ENCODE results near the gene PLEKHM3. TPM values are rescaled to one million over a fixed set of nuclear protein-coding genes. Genes with fewer than 3 reads are reported as not detected.

PLEKHM3 gene
- 1 to 10 TPM; 8.8 to 9.2 TPM for total RNA-seq

GRCh38 chr2:208025037-208025813, at the start of gene PLEKHM3:
Gene PLEKHM3, minus strand, starts transcription at chr2:208025527. Its CDS starts 23,888 bp downstream, at chr2:208001639.
- peak; percentile 80 to 88 for DNase-seq
- peak; percentile 93 to 94 for ATAC-seq (replicated peaks in 1 of 2)
- peaks cover 0 to 2% of the 10 kb centered on the region in 2 donors for H3K9me3 Mint-ChIP-seq
- no peaks in the 10 kb centered on the region for H3K36me3 Mint-ChIP-seq (ENCODE audit: insufficient read depth in 2 of 2)
- H3K4me3 Mint-ChIP-seq: peak within 1 kb of the TSS; percentile 90 to 97
- H3K4me1 Mint-ChIP-seq (ENCODE audit: low read depth): peaks cover 20% of the 10 kb centered on the region
- no peaks in the 10 kb centered on the region for H3K27me3 Mint-ChIP-seq (ENCODE audit: low read depth)
- H3K27ac Mint-ChIP-seq: peak within 1 kb of the TSS; percentile 27

GRCh38 chr2:208074610-208075356, 49.5 kb upstream of the PLEKHM3 start:
- H3K27me3 Mint-ChIP-seq (ENCODE audit: low read depth): peaks cover 6% of the 10 kb centered on the region
- H3K9me3 Mint-ChIP-seq: no peaks in the 10 kb centered on the region
- no peaks in the 10 kb centered on the region for H3K4me1 Mint-ChIP-seq (ENCODE audit: low read depth)
- H3K27ac Mint-ChIP-seq: no peak overlapping the region
- ATAC-seq (replicated peaks in 1 of 2): no peak
- no peak overlapping the region for H3K4me3 Mint-ChIP-seq
- H3K36me3 Mint-ChIP-seq (ENCODE audit: insufficient read depth in 2 of 2): peaks cover 0 to 2% of the 10 kb centered on the region in 2 donors
- DNase-seq: no peak

- no peaks in the 10 kb centered on the region for H3K9me3 Mint-ChIP-seq
- DNase-seq (peak; percentile 52 to 57), ATAC-seq (replicated peaks in 1 of 2) (peak; percentile 54 to 61)
- no peak overlapping the region for H3K27ac Mint-ChIP-seq
- no peaks in the 10 kb centered on the region for H3K36me3 Mint-ChIP-seq (ENCODE audit: insufficient read depth in 2 of 2)
- peaks cover 6% of the 10 kb centered on the region for H3K27me3 Mint-ChIP-seq (ENCODE audit: low read depth)
- no peaks in the 10 kb centered on the region for H3K4me1 Mint-ChIP-seq (ENCODE audit: low read depth)
- no peak overlapping the region for H3K4me3 Mint-ChIP-seq
These were observed 47.0 kb upstream of the PLEKHM3 start for GRCh38 chr2:208072250-208072892.

GRCh38 chr2:208069186-208069585, 43.9 kb upstream of the PLEKHM3 start:
- H3K36me3 Mint-ChIP-seq (ENCODE audit: insufficient read depth in 2 of 2): no peaks in the 10 kb centered on the region
- ATAC-seq (replicated peaks in 1 of 2): no peak
- H3K4me1 Mint-ChIP-seq (ENCODE audit: low read depth): no peaks in the 10 kb centered on the region
- H3K27me3 Mint-ChIP-seq (ENCODE audit: low read depth): no peaks in the 10 kb centered on the region
- no peaks in the 10 kb centered on the region for H3K9me3 Mint-ChIP-seq
- no peak for DNase-seq
- no peak overlapping the region for H3K4me3 Mint-ChIP-seq
- H3K27ac Mint-ChIP-seq: no peak overlapping the region

GRCh38 chr2:208066016-208066415, 40.7 kb upstream of the PLEKHM3 start:
- H3K4me3 Mint-ChIP-seq: no peak overlapping the region
- peaks cover 7% of the 10 kb centered on the region for H3K27me3 Mint-ChIP-seq (ENCODE audit: low read depth)
- no peak overlapping the region for H3K27ac Mint-ChIP-seq
- ATAC-seq (replicated peaks in 1 of 2) (no peak), DNase-seq (no peak)
- H3K36me3 Mint-ChIP-seq (ENCODE audit: insufficient read depth in 2 of 2): no peaks in the 10 kb centered on the region
- H3K4me1 Mint-ChIP-seq (ENCODE audit: low read depth): no peaks in the 10 kb centered on the region
- H3K9me3 Mint-ChIP-seq: no peaks in the 10 kb centered on the region

- no peak for DNase-seq
- no peaks in the 10 kb centered on the region for H3K36me3 Mint-ChIP-seq (ENCODE audit: insufficient read depth in 2 of 2)
- H3K4me1 Mint-ChIP-seq (ENCODE audit: low read depth): no peaks in the 10 kb centered on the region
- no peak for ATAC-seq (replicated peaks in 1 of 2)
- no peaks in the 10 kb centered on the region for H3K9me3 Mint-ChIP-seq
- no peak overlapping the region for H3K4me3 Mint-ChIP-seq
- peaks cover 7% of the 10 kb centered on the region for H3K27me3 Mint-ChIP-seq (ENCODE audit: low read depth)
- no peak overlapping the region for H3K27ac Mint-ChIP-seq
These were observed 40.1 kb upstream of the PLEKHM3 start for GRCh38 chr2:208065476-208065875.

GRCh38 chr2:208064220-208064961, 39.1 kb upstream of the PLEKHM3 start:
- DNase-seq (no peak), ATAC-seq (replicated peaks in 1 of 2) (no peak)
- H3K36me3 Mint-ChIP-seq (ENCODE audit: insufficient read depth in 2 of 2): no peaks in the 10 kb centered on the region
- no peaks in the 10 kb centered on the region for H3K9me3 Mint-ChIP-seq
- peaks cover 7% of the 10 kb centered on the region for H3K27me3 Mint-ChIP-seq (ENCODE audit: low read depth)
- no peak overlapping the region for H3K4me3 Mint-ChIP-seq
- no peaks in the 10 kb centered on the region for H3K4me1 Mint-ChIP-seq (ENCODE audit: low read depth)
- H3K27ac Mint-ChIP-seq: no peak overlapping the region

GRCh38 chr2:208062961-208063360, 37.6 kb upstream of the PLEKHM3 start:
- Mint-ChIP-seq H3K27ac (no peak overlapping the region), H3K36me3 (ENCODE audit: insufficient read depth in 2 of 2) (no peaks in the 10 kb centered on the region), H3K4me3 (no peak overlapping the region), H3K9me3 (no peaks in the 10 kb centered on the region), H3K27me3 (ENCODE audit: low read depth) (peaks cover 7% of the 10 kb centered on the region), H3K4me1 (ENCODE audit: low read depth) (no peaks in the 10 kb centered on the region)
- DNase-seq (no peak), ATAC-seq (replicated peaks in 1 of 2) (no peak)

GRCh38 chr2:208062113-208062512, 36.8 kb upstream of the PLEKHM3 start:
- no peak overlapping the region for H3K27ac Mint-ChIP-seq
- ATAC-seq (replicated peaks in 1 of 2): no peak

GRCh38 chr2:208057108-208057507, 31.8 kb upstream of the PLEKHM3 start:
- ATAC-seq (replicated peaks in 1 of 2) (no peak), DNase-seq (no peak)
- Mint-ChIP-seq H3K4me1 (ENCODE audit: low read depth) (no peaks in the 10 kb centered on the region), H3K4me3 (no peak overlapping the region), H3K27me3 (ENCODE audit: low read depth) (peaks cover 22% of the 10 kb centered on the region), H3K27ac (no peak overlapping the region), H3K36me3 (ENCODE audit: insufficient read depth in 2 of 2) (no peaks in the 10 kb centered on the region), H3K9me3 (no peaks in the 10 kb centered on the region)

More at GRCh38 chr2:208062113-208062512, 36.8 kb upstream of the PLEKHM3 start:
- peak; percentile 3 to 14 for DNase-seq
- Mint-ChIP-seq H3K4me1 (ENCODE audit: low read depth) (no peaks in the 10 kb centered on the region), H3K9me3 (no peaks in the 10 kb centered on the region), H3K36me3 (ENCODE audit: insufficient read depth in 2 of 2) (no peaks in the 10 kb centered on the region), H3K4me3 (no peak overlapping the region), H3K27me3 (ENCODE audit: low read depth) (peaks cover 7% of the 10 kb centered on the region)

GRCh38 chr2:208049441-208049840, 24.1 kb upstream of the PLEKHM3 start:
- Mint-ChIP-seq H3K27me3 (ENCODE audit: low read depth) (peaks cover 15% of the 10 kb centered on the region), H3K36me3 (ENCODE audit: insufficient read depth in 2 of 2) (no peaks in the 10 kb centered on the region), H3K4me1 (ENCODE audit: low read depth) (no peaks in the 10 kb centered on the region), H3K27ac (no peak overlapping the region), H3K9me3 (peaks cover 0 to 4% of the 10 kb centered on the region in 2 donors), H3K4me3 (no peak overlapping the region)
- ATAC-seq (replicated peaks in 1 of 2) (no peak), DNase-seq (no peak)

- Mint-ChIP-seq H3K4me3 (no peak overlapping the region), H3K36me3 (ENCODE audit: insufficient read depth in 2 of 2) (no peaks in the 10 kb centered on the region), H3K4me1 (ENCODE audit: low read depth) (no peaks in the 10 kb centered on the region), H3K9me3 (peaks cover 0 to 4% of the 10 kb centered on the region in 2 donors), H3K27ac (no peak overlapping the region), H3K27me3 (ENCODE audit: low read depth) (peaks cover 15% of the 10 kb centered on the region)
- no peak for ATAC-seq (replicated peaks in 1 of 2)
- no peak for DNase-seq
These were observed 23.7 kb upstream of the PLEKHM3 start for GRCh38 chr2:208049006-208049405.

Measured in activated T-cell treated with anti-CD3 and anti-CD28 coated beads, Interleukin-2, amount 50 U/mL, for 72 hours (primary cell).